HEK293T (cell line): ENCODE results near the gene SLC38A10.

Source experiments
- BHLHE40 ChIP-seq: fragments of 450-650 bp; IDR thresholded peaks from 2 replicates; pipeline ENCODE4 v1.6.1; 2016; ENCODE audit warnings: mild to moderate bottlenecking, moderate library complexity, borderline replicate concordance
- FOXM1 ChIP-seq: fragments of 450-650 bp; IDR thresholded peaks from 2 replicates; pipeline ENCODE4 v1.6.1; 2017; ENCODE audit warnings: mild to moderate bottlenecking, borderline replicate concordance
- SUZ12 ChIP-seq: fragments of 450-650 bp; IDR thresholded peaks from 2 replicates; pipeline ENCODE4 v1.6.1; 2016; ENCODE audit warnings: mild to moderate bottlenecking

- TF ChIP-seq FOXM1: no peak
- TF ChIP-seq SUZ12: no peak
- TF ChIP-seq BHLHE40: no peak
Observed at GRCh38 chr17:81252987-81253329, 42.1 kb downstream of the SLC38A10 start.
